Measurements from ENCODE around the gene LIN28B. TPM values are rescaled to one million over a fixed set of nuclear protein-coding genes. Genes with fewer than 3 reads are reported as not detected.

LIN28B gene
- polyA plus RNA-seq, 2 of the 4 experiments (the other 2 are of a cell fraction): 3.6 to 7.2 TPM

- TF ChIP-seq REST (IDR thresholded peaks at IDR 0.05): no peak
- no peak for TF ChIP-seq RAD21 (conservative IDR thresholded peaks at IDR 0.05 in 1 of 2, IDR thresholded peaks at IDR 0.05 in 1 of 2)
These were observed 100.3 kb downstream of the LIN28B start (continued) for GRCh38 chr6:105057160-105057559.

- no peak for ATAC-seq
- no peak overlapping the region for H3K27ac ChIP-seq
- no peak for DNase-seq (ENCODE audit: low read depth in 1 of 2, low spot score in 1 of 2)
- H3K4me2 ChIP-seq: peak overlapping the region; percentile 30; the same call in 1 of the 3 replicates
- ChIA-PET CTCF (no interaction called here), POLR2A (no interaction called here)
- FAIRE-seq: no peak
- TF ChIP-seq MYC (IDR thresholded peaks at IDR 0.05; ENCODE audit: borderline replicate concordance, low read length) (no peak), USF2 (IDR thresholded peaks at IDR 0.05) (no peak), CBX8 (IDR thresholded peaks at IDR 0.05) (no peak), MAZ (IDR thresholded peaks at IDR 0.05; ENCODE audit: borderline replicate concordance, low read depth, low read length) (no peak), ESRRA (IDR thresholded peaks at IDR 0.05; ENCODE audit: borderline replicate concordance, low read length) (no peak), NFE2L2 (conservative IDR thresholded peaks at IDR 0.05; ENCODE audit: low read length) (no peak), POLR2A (IDR thresholded peaks at IDR 0.05; ENCODE audit: low read length) (no peak), MAX (IDR thresholded peaks at IDR 0.05) (no peak), ZNF302 (CRISPR knock-in tag; IDR thresholded peaks at IDR 0.05) (no peak)
- no peak overlapping the region for H3K4me3 ChIP-seq
- H3K9me3 ChIP-seq: no peaks in the 10 kb centered on the region; the same call in 2 of the 3 replicates
- H3K4me1 ChIP-seq: no peaks in the 10 kb centered on the region
These were observed 101.4 kb downstream of the LIN28B start for GRCh38 chr6:105058316-105058715.

- FAIRE-seq (no peak), ATAC-seq (no peak)
- POLR2A ChIA-PET: no interaction called here
These were observed 101.9 kb downstream of the LIN28B start for GRCh38 chr6:105058846-105059245.

More at GRCh38 chr6:105058846-105059245, 101.9 kb downstream of the LIN28B start:
- no peaks in the 10 kb centered on the region for H3K4me1 ChIP-seq
- no peak overlapping the region for H3K27ac ChIP-seq
- CTCF ChIA-PET: interaction anchor here (1.1 kb wide), 1 partner anchor 375 kb away, joined by 3 read pairs; no protein-coding TSS in a partner anchor
- H3K4me2 ChIP-seq: no peak overlapping the region
- TF ChIP-seq POLR2A (IDR thresholded peaks at IDR 0.05; ENCODE audit: low read length) (no peak), CBX8 (IDR thresholded peaks at IDR 0.05) (no peak), USF2 (IDR thresholded peaks at IDR 0.05) (no peak), BHLHE40 (IDR thresholded peaks at IDR 0.05; ENCODE audit: low read depth, low read length) (no peak), E2F6 (IDR thresholded peaks at IDR 0.05; ENCODE audit: borderline replicate concordance, low read depth) (no peak), ATOH8 (CRISPR knock-in tag; IDR thresholded peaks at IDR 0.05; ENCODE audit: low read depth) (no peak), ELK1 (IDR thresholded peaks at IDR 0.05; ENCODE audit: low read depth, low read length) (no peak), RARB (CRISPR knock-in tag; IDR thresholded peaks at IDR 0.05) (no peak), MAX (IDR thresholded peaks at IDR 0.05) (no peak), HDAC2 (IDR thresholded peaks at IDR 0.05) (no peak), CHD2 (IDR thresholded peaks at IDR 0.05; ENCODE audit: low read length, partially characterized antibody) (no peak), CEBPB (IDR thresholded peaks at IDR 0.05) (no peak), HOXB5 (CRISPR knock-in tag; IDR thresholded peaks at IDR 0.05) (no peak), NR3C1 (IDR thresholded peaks at IDR 0.05) (no peak), SMC3 (IDR thresholded peaks at IDR 0.05) (no peak), KDM5A (IDR thresholded peaks at IDR 0.05) (no peak), REST (IDR thresholded peaks at IDR 0.05) (no peak)
- DNase-seq (ENCODE audit: low read depth in 1 of 2, low spot score in 1 of 2): no peak
- no peaks in the 10 kb centered on the region; the same call in 2 of the 3 replicates for H3K9me3 ChIP-seq
- H3K4me3 ChIP-seq: no peak overlapping the region
- WGBS (ENCODE audit: missing lambda C conversion rate): 93% methylated on average over 4 of the region's 4 CpGs
